Hindlimb muscle (tissue), 1 donor: ENCODE measurements around the gene ZNF300. TPM values are rescaled to one million over a fixed set of nuclear protein-coding genes. Genes with fewer than 3 reads are reported as not detected.
"Not testable (repeated sequence)": the region's sequence is repeated elsewhere in the genome, so short reads cannot be mapped to it uniquely, and the experiment has no call there.

Experiments
- DNase-seq: peaks from one replicate; pipeline ENCODE4 v3.0.0-alpha.2; 2013
- polyA plus RNA-seq: library from polyadenylated mRNA; unstranded; fragments of 120-200 nt; gene quantifications from one replicate; pipeline ENCODE4 v1.2.1, GENCODE V29; 2013; ENCODE audit not compliant: insufficient read length

ZNF300 gene
- polyA plus RNA-seq, 1 donor, result 8.8 TPM

- DNase-seq, result not testable (repeated sequence)
Observed at GRCh38 chr5:150845185-150845859, 59.5 kb downstream of the ZNF300 start.

Other genes with a start within 250 kb of the ZNF300 start
- gene MYOZ3, start 243.7 kb downstream of the ZNF300 start, polyA plus RNA-seq, result 12.5 TPM
- gene RBM22, start 203.9 kb downstream of the ZNF300 start, polyA plus RNA-seq, result 43.8 TPM
- gene DCTN4, start 146.0 kb downstream of the ZNF300 start, polyA plus RNA-seq, result 42.7 TPM
- gene SMIM3, start 126.2 kb downstream of the ZNF300 start, polyA plus RNA-seq, result 5.7 TPM
- gene IRGM, start 58.5 kb downstream of the ZNF300 start, polyA plus RNA-seq, result 0.35 TPM
- 64.9 TPM for gene GPX3, start 115.6 kb upstream of the ZNF300 start, polyA plus RNA-seq
- 94.1 TPM for gene TNIP1, start 176.1 kb upstream of the ZNF300 start, polyA plus RNA-seq